WERI-Rb-1 (cell line): ENCODE data around the gene CREG1.
A peak's percentile ranks its signal among the peaks of the same experiment; 100 is the strongest.

Experiments used
- DNase-seq: peaks from one replicate; pipeline ENCODE4 v3.0.0-alpha.2; 2020
- H3K27ac ChIP-seq: fragments of 250-450 bp; sonication (Bioruptor Pico); 2 replicates; pipeline ENCODE4 v1.5.1; 2020; ENCODE audit warnings: mild to moderate bottlenecking, moderate library complexity
- H3K27me3 ChIP-seq: fragments of 250-450 bp; sonication (Bioruptor Pico); 2 replicates; pipeline ENCODE4 v1.5.1; 2021; ENCODE audit warnings: mild to moderate bottlenecking, low read depth, moderate library complexity; ENCODE audit not compliant: insufficient read depth, severe bottlenecking
- H3K36me3 ChIP-seq: fragments of 250-450 bp; sonication (Bioruptor Pico); 2 replicates; pipeline ENCODE4 v1.5.1; 2020; ENCODE audit warnings: mild to moderate bottlenecking, moderate library complexity
- H3K4me3 ChIP-seq: 2 replicates; pipeline ENCODE4 v1.5.1; 2011; ENCODE audit warnings: low read depth, mild to moderate bottlenecking, control low read depth, low read length
- H3K9me3 ChIP-seq: fragments of 250-450 bp; sonication (Bioruptor Pico); 2 replicates; pipeline ENCODE4 v1.5.1; 2021; ENCODE audit warnings: mild to moderate bottlenecking, moderate library complexity; ENCODE audit not compliant: severe bottlenecking
- CTCF ChIP-seq: IDR thresholded peaks from 2 replicates; pipeline ENCODE4 v1.5.1; 2011; ENCODE audit warnings: low read depth, mild to moderate bottlenecking, control low read depth, inconsistent platforms, low read length

CREG1 gene

GRCh38 chr1:167553136-167554027 is at the start of gene CREG1:
CREG1 (minus strand) TSS chr1:167553762.
- Histone ChIP-seq H3K27me3 (no peaks in the 10 kb centered on the region), H3K36me3 (no peaks in the 10 kb centered on the region), H3K27ac (peak within 1 kb of the TSS; percentile 53; the same call in 1 of the 2 replicates), H3K4me3 (peak within 1 kb of the TSS; percentile 50), H3K9me3 (no peaks in the 10 kb centered on the region)
- TF ChIP-seq CTCF, result no peak
- DNase-seq, result peak; percentile 85

- H3K27me3 ChIP-seq, result no peaks in the 10 kb centered on the region
- H3K4me3 ChIP-seq, result no peak overlapping the region
- DNase-seq, result no peak
- no peaks in the 10 kb centered on the region for H3K9me3 ChIP-seq
- no peak overlapping the region for H3K27ac ChIP-seq
- H3K36me3 ChIP-seq, result no peaks in the 10 kb centered on the region
- no peak for TF ChIP-seq CTCF
These were observed 49.3 kb upstream of the CREG1 start for GRCh38 chr1:167602840-167603239.

GRCh38 chr1:167601442-167602383 is 48.2 kb upstream of the CREG1 start:
- Histone ChIP-seq H3K27me3 (no peaks in the 10 kb centered on the region), H3K27ac (no peak overlapping the region), H3K36me3 (no peaks in the 10 kb centered on the region), H3K9me3 (no peaks in the 10 kb centered on the region), H3K4me3 (no peak overlapping the region)
- TF ChIP-seq CTCF, result no peak
- no peak for DNase-seq

- no peak for DNase-seq
- no peaks in the 10 kb centered on the region for H3K27me3 ChIP-seq
- no peak overlapping the region for H3K27ac ChIP-seq
- no peaks in the 10 kb centered on the region for H3K36me3 ChIP-seq
- H3K9me3 ChIP-seq, result no peaks in the 10 kb centered on the region
- H3K4me3 ChIP-seq, result no peak overlapping the region
- TF ChIP-seq CTCF, result no peak; the same call in 1 of the 2 replicates
These were observed 46.5 kb upstream of the CREG1 start for GRCh38 chr1:167599957-167600581.

- no peaks in the 10 kb centered on the region for H3K9me3 ChIP-seq
- TF ChIP-seq CTCF, result no peak
- DNase-seq, result no peak
- H3K27ac ChIP-seq, result no peak overlapping the region
- no peak overlapping the region for H3K4me3 ChIP-seq
- no peaks in the 10 kb centered on the region for H3K27me3 ChIP-seq
- no peaks in the 10 kb centered on the region for H3K36me3 ChIP-seq
These were observed 41.3 kb upstream of the CREG1 start for GRCh38 chr1:167594822-167595221.
